ENCODE measurements around the gene CYTH4. TPM values are rescaled to one million over a fixed set of nuclear protein-coding genes. Genes with fewer than 3 reads are reported as not detected.

The CYTH4 gene
- total and polyA plus RNA-seq, 8 donors, result 1.9 to 77.0 (median 6.0) TPM; not detected in 1

GRCh38 chr22:37354261-37354660 is 72.0 kb downstream of the CYTH4 start:
- intact Hi-C loops (cut with DNase I; ENCODE audit: low total_unique reads), result no loop called here
- Histone ChIP-seq H3K4me3 (no peak overlapping the region), H3K27ac (no peak overlapping the region), H3K27me3 (peaks cover 0 to 28% (median 0%) of the 10 kb centered on the region in 3 donors), H3K36me3 (no peaks in the 10 kb centered on the region), H3K4me1 (no peaks in the 10 kb centered on the region), H3K9me3 (no peaks in the 10 kb centered on the region)
- peak in 1 of 2 donors; percentile 35 for DNase-seq
- 37 to 56% (median 49%) methylated on average over 4 of the region's 4 CpGs for WGBS, 5 donors
- TF ChIP-seq POLR2AphosphoS5 (IDR thresholded peaks at IDR 0.05) (no peak), EP300 (IDR thresholded peaks at IDR 0.05) (no peak), CTCF (IDR thresholded peaks at IDR 0.05) (no peak), POLR2A (IDR thresholded peaks at IDR 0.05) (no peak)

GRCh38 chr22:37354670-37355069 is 72.4 kb downstream of the CYTH4 start:
- WGBS, 5 donors, result 72 to 87% (median 77%) methylated on average over 4 to 5 of the region's 5 CpGs
- intact Hi-C loops (cut with DNase I; ENCODE audit: low total_unique reads), result no loop called here
- H3K4me3 ChIP-seq, result no peak overlapping the region
- H3K4me1 ChIP-seq, result no peaks in the 10 kb centered on the region
- H3K27me3 ChIP-seq, result peaks cover 0 to 28% (median 0%) of the 10 kb centered on the region in 3 donors
- H3K36me3 ChIP-seq, result no peaks in the 10 kb centered on the region
- no peaks in the 10 kb centered on the region for H3K9me3 ChIP-seq
- no peak for DNase-seq
- no peak overlapping the region for H3K27ac ChIP-seq
- TF ChIP-seq POLR2AphosphoS5 (IDR thresholded peaks at IDR 0.05) (no peak), EP300 (IDR thresholded peaks at IDR 0.05) (no peak), CTCF (IDR thresholded peaks at IDR 0.05) (no peak), POLR2A (IDR thresholded peaks at IDR 0.05) (no peak)

GRCh38 chr22:37355174-37355573 is 72.9 kb downstream of the CYTH4 start:
- no peak overlapping the region for H3K4me3 ChIP-seq
- H3K27ac ChIP-seq, result no peak overlapping the region
- TF ChIP-seq EP300 (IDR thresholded peaks at IDR 0.05) (no peak), CTCF (IDR thresholded peaks at IDR 0.05) (no peak), POLR2AphosphoS5 (IDR thresholded peaks at IDR 0.05) (no peak), POLR2A (IDR thresholded peaks at IDR 0.05) (no peak)
- H3K27me3 ChIP-seq, result peaks cover 0 to 28% (median 0%) of the 10 kb centered on the region in 3 donors
- H3K9me3 ChIP-seq, result no peaks in the 10 kb centered on the region
- no peaks in the 10 kb centered on the region for H3K36me3 ChIP-seq
- 67 to 90% (median 83%) methylated on average over 11 to 14 of the region's 14 CpGs for WGBS, 5 donors
- H3K4me1 ChIP-seq, result no peaks in the 10 kb centered on the region
- no peak for DNase-seq
- intact Hi-C loops (cut with DNase I; ENCODE audit: low total_unique reads), result no loop called here

GRCh38 chr22:37356922-37357321 is 74.6 kb downstream of the CYTH4 start:
- no peak for TF ChIP-seq POLR2A (IDR thresholded peaks at IDR 0.05)
- no peak for TF ChIP-seq EP300 (IDR thresholded peaks at IDR 0.05)
- TF ChIP-seq POLR2AphosphoS5 (IDR thresholded peaks at IDR 0.05), result no peak
- TF ChIP-seq CTCF (IDR thresholded peaks at IDR 0.05), result no peak
- WGBS, 5 donors, result 74 to 83% (median 79%) methylated on average over 8 of the region's 8 CpGs
- intact Hi-C loops (cut with DNase I; ENCODE audit: low total_unique reads), result no loop called here
- Histone ChIP-seq H3K4me3 (no peak overlapping the region), H3K36me3 (no peaks in the 10 kb centered on the region), H3K9me3 (no peaks in the 10 kb centered on the region), H3K27ac (no peak overlapping the region), H3K4me1 (no peaks in the 10 kb centered on the region), H3K27me3 (peaks cover 0 to 25% (median 0%) of the 10 kb centered on the region in 3 donors)
- DNase-seq, result no peak

All from stomach (tissue), 9 donors.